Endothelial cell (in vitro differentiated cells): ENCODE results near the gene DELE1. TPM values are rescaled to one million over a fixed set of nuclear protein-coding genes. Genes with fewer than 3 reads are reported as not detected.
"Not testable (repeated sequence)": the region's sequence is repeated elsewhere in the genome, so short reads cannot be mapped to it uniquely, and the experiment has no call there.

Source experiments
- DNase-seq: peaks from one replicate; pipeline ENCODE4 v3.0.0; 2021; ENCODE audit warnings: low spot score
- H3K27ac Mint-ChIP-seq: one replicate; pipeline ENCODE4 v1.8.0; 2021; ENCODE audit warnings: mixed read lengths, inconsistent platforms; ENCODE audit not compliant: unreplicated experiment
- H3K27me3 Mint-ChIP-seq: one replicate; pipeline ENCODE4 v1.8.0; 2021; ENCODE audit warnings: mild to moderate bottlenecking, moderate library complexity, mixed read lengths, inconsistent platforms; ENCODE audit not compliant: unreplicated experiment
- H3K36me3 Mint-ChIP-seq: one replicate; pipeline ENCODE4 v1.8.0; 2021; ENCODE audit warnings: mild to moderate bottlenecking, low read depth, mixed read lengths, inconsistent platforms; ENCODE audit not compliant: unreplicated experiment
- H3K4me1 Mint-ChIP-seq: one replicate; pipeline ENCODE4 v1.8.0; 2021; ENCODE audit warnings: mild to moderate bottlenecking, mixed read lengths, inconsistent platforms; ENCODE audit not compliant: unreplicated experiment
- H3K4me3 Mint-ChIP-seq: one replicate; pipeline ENCODE4 v1.8.0; 2021; ENCODE audit warnings: mild to moderate bottlenecking, mixed read lengths, inconsistent platforms; ENCODE audit not compliant: unreplicated experiment
- H3K9me3 Mint-ChIP-seq: one replicate; pipeline ENCODE4 v1.8.0; 2021; ENCODE audit warnings: mixed read lengths, inconsistent platforms; ENCODE audit not compliant: unreplicated experiment
- CTCF ChIP-seq: fragments of 200-600 bp; sonication (generic); IDR thresholded peaks from one replicate; pipeline ENCODE4 v1.5.0; 2021; ENCODE audit warnings: antibody characterized with exemption; ENCODE audit not compliant: unreplicated experiment
- total RNA-seq: library from RNA; stranded (reverse); fragmentation: NEBNext Ultra II Directional; extraction: Animal tissue kit (Norgen Biotek cat#: 25700); gene quantifications from one replicate; pipeline ENCODE4 v1.2.1, GENCODE V29; 2021; ENCODE audit not compliant: unreplicated experiment

The DELE1 gene
- total RNA-seq, 1 donor from 2014 or later: 115 TPM

- H3K9me3 Mint-ChIP-seq: no peaks in the 10 kb centered on the region
- peak overlapping the region; percentile 76 for H3K27ac Mint-ChIP-seq
- H3K36me3 Mint-ChIP-seq: peaks cover 11% of the 10 kb centered on the region
- H3K27me3 Mint-ChIP-seq: peaks cover 23% of the 10 kb centered on the region
- H3K4me1 Mint-ChIP-seq: peaks cover 72% of the 10 kb centered on the region
- DNase-seq: no peak
- no peak overlapping the region for H3K4me3 Mint-ChIP-seq
- TF ChIP-seq CTCF: no peak
Observed at GRCh38 chr5:141881886-141882285, 41.8 kb upstream of the DELE1 start.

- no peak overlapping the region for H3K27ac Mint-ChIP-seq
- no peaks in the 10 kb centered on the region for H3K9me3 Mint-ChIP-seq
- H3K4me3 Mint-ChIP-seq: peak overlapping the region; percentile 56
- no peak for DNase-seq
- H3K4me1 Mint-ChIP-seq: peaks cover 64% of the 10 kb centered on the region
- H3K27me3 Mint-ChIP-seq: peaks cover 20% of the 10 kb centered on the region
- H3K36me3 Mint-ChIP-seq: peaks cover 5% of the 10 kb centered on the region
- TF ChIP-seq CTCF: no peak
Observed at GRCh38 chr5:141882594-141883183, 41.0 kb upstream of the DELE1 start.

- Mint-ChIP-seq H3K9me3 (no peaks in the 10 kb centered on the region), H3K27me3 (peaks cover 20% of the 10 kb centered on the region), H3K27ac (no peak overlapping the region), H3K4me3 (no peak overlapping the region), H3K4me1 (peaks cover 64% of the 10 kb centered on the region), H3K36me3 (peaks cover 5% of the 10 kb centered on the region)
- peak; percentile 78 for DNase-seq
- TF ChIP-seq CTCF: no peak
Observed at GRCh38 chr5:141883184-141883891, 40.3 kb upstream of the DELE1 start.

- H3K4me3 Mint-ChIP-seq: peak overlapping the region; percentile 47
- H3K27ac Mint-ChIP-seq: no peak overlapping the region
- no peak for DNase-seq
- H3K36me3 Mint-ChIP-seq: peaks cover 5% of the 10 kb centered on the region
- H3K27me3 Mint-ChIP-seq: peaks cover 20% of the 10 kb centered on the region
- TF ChIP-seq CTCF: no peak
- H3K9me3 Mint-ChIP-seq: no peaks in the 10 kb centered on the region
- peaks cover 63% of the 10 kb centered on the region for H3K4me1 Mint-ChIP-seq
Observed at GRCh38 chr5:141883892-141884318, 39.8 kb upstream of the DELE1 start.

- Mint-ChIP-seq H3K27ac (no peak overlapping the region), H3K4me3 (no peak overlapping the region), H3K9me3 (no peaks in the 10 kb centered on the region), H3K4me1 (peaks cover 21% of the 10 kb centered on the region), H3K36me3 (peaks cover 5% of the 10 kb centered on the region), H3K27me3 (peaks cover 4% of the 10 kb centered on the region)
- TF ChIP-seq CTCF: no peak
- no peak for DNase-seq
Observed at GRCh38 chr5:141889282-141889871, 34.3 kb upstream of the DELE1 start.

- H3K36me3 Mint-ChIP-seq, H3K4me3 Mint-ChIP-seq, H3K27me3 Mint-ChIP-seq, DNase-seq, H3K27ac Mint-ChIP-seq, H3K9me3 Mint-ChIP-seq: not testable (repeated sequence)
- H3K4me1 Mint-ChIP-seq: peaks cover 11% of the 10 kb centered on the region
Observed at GRCh38 chr5:141890429-141890828, 33.2 kb upstream of the DELE1 start.
